NCI-H2196 (cell line): ENCODE results near the gene RAB6A.
"Not testable (repeated sequence)": the region's sequence is repeated elsewhere in the genome, so short reads cannot be mapped to it uniquely, and the experiment has no call there.

ENCODE experiments used
- DNase-seq: peaks from one replicate; lab custom pipeline; 2025; ENCODE audit not compliant: unreplicated experiment; lab: John Stamatoyannopoulos, UW

RAB6A gene

GRCh38 chr11:73760679-73761402, at the start of gene RAB6A:
Gene RAB6A, minus strand, starts transcription at chr11:73761074. Its CDS starts 439 bp downstream, at chr11:73760635.
- peak; percentile 99 for DNase-seq

DNA sequence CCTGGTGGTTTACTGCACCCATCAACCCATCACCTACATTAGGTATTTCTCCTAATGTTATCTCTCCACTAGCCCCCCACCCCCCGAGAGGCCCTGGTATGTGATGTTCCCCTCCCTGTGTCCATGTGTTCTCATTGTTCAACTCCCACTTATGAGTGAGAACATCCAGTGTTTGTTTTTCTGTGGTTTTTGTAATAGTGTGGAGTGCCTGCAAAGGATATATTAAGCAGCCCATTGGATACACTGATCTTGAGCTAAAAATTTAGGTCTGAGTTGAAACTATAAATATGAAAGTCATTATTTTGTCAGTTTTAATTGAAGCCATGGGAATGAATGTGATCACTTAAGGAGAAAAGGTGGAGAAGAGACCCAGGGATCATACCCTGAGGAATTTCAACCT, 49.8 kb upstream of the RAB6A start:
- DNase-seq, result no peak

GRCh38 chr11:73808052-73808451, 47.2 kb upstream of the RAB6A start:
- DNase-seq, result no peak

DNA sequence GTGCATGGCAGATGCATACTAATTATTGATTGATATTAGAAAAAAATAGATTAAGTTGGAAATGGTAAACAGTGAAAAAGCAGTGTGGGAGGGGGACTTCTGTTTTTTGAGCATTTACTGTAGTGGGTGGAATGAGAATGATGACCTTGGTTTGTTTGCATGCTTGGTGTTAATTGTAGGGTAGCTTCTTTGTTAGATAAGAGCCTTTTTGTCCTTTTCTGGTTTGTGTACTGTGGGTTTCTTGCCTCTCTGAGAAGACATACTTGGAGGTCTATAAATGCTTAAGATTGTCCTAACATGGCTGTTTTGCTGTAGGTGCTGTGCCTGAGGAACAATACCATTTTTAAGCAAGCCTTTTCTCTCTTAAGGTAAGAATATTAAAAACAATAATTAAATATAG, 43.8 kb upstream of the RAB6A start:
- DNase-seq, result no peak

DNA sequence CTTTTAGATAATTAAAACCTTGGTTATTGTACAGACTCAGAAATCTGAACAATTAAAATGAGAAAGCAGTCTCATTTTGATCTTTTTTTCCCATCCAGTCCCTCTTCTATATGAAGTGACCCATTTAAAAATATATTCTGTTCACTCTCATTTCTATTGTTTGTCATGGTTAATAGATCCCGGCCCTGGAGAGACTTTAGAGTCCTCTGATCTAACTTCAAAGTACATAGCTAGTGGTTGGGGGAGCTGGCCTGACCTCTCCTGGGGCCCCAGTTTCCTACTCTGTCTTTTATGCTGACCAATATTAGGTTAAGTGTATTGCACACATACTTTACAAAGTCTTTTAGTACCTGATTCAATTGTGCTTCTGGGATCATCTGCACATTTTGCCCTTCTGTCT, 40.3 kb upstream of the RAB6A start:
- DNase-seq, result no peak

DNA sequence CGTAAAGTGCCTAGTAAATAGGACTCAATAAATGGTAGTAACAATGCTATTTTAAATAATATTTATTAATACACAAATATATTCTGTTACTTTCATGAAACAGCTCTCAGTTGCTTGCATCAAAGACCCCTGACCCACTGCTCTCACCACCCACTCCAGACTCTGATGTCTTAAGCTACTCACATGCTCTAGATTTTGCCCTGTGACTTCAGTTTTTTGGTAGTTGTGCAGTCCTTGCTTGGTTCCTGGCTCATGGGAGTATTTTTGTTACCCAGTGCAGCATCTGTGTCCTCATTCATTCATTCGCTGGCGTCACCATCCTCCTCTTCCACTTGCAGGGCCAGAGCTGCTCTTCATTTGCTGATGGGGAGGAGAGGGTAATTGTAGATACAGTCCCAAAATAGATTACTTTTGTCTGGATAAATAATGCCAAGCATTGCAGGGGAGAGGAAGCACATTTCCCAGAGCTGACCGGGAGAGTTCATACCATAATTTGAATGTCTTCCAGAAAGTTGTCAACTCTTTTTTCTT, 39.5 kb upstream of the RAB6A start:
- DNase-seq, result no peak

GRCh38 chr11:73797457-73797856, 36.6 kb upstream of the RAB6A start:
- DNase-seq, result peak; percentile 81

DNA sequence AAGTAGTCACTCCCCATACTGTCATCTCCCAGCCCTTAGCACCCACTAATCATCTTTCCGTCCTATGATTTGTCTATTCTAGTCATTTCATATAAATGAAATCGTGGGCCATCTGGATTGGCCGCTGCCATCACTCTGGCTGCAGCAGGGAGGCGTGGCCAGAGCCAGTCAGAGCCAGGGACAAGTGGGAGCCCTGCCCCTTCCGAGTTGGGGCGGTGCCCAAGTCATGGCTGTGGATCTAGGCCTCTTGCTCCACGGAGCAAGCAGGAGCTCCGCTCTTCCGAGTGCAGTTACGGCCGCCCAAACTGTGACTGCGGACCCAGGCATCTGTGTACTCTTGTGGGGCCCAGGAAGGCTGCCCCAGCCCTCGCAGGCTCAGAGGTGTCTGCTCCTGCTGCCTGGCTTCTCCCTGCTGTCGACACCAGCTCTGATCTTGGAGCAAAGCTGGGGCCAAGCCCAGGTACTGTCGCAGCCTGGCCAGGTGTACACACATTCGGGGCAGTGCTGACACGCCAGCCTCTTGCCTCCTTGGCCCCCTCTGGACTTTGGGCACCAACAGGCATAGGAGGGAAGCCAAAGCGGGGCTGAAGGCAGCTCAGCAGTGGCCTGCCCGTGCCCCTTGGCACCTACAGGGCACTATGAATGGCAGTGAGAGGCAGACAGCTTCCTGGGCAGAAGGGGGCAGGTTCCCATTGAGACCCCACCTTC, 35.2 kb upstream of the RAB6A start:
- DNase-seq, result peak; percentile 42

- no peak for DNase-seq
These were observed 31.7 kb upstream of the RAB6A start for GRCh38 chr11:73792584-73792983.

GRCh38 chr11:73789279-73789670, 28.4 kb upstream of the RAB6A start:
- DNase-seq, result no peak

GRCh38 chr11:73787643-73788558, 27.0 kb upstream of the RAB6A start, which contains the start of gene MRPL48:
Gene MRPL48, plus strand, starts transcription at chr11:73787874. Its CDS starts 98 bp downstream, at chr11:73787972.
- peak; percentile 84 for DNase-seq

GRCh38 chr11:73787051-73787642, 26.3 kb upstream of the RAB6A start:
- DNase-seq, result no peak

- DNase-seq, result not testable (repeated sequence)
These were observed 24.6 kb upstream of the RAB6A start for GRCh38 chr11:73785467-73785866.

- DNase-seq, result no peak
These were observed 23.9 kb upstream of the RAB6A start for GRCh38 chr11:73784734-73785133.

DNA sequence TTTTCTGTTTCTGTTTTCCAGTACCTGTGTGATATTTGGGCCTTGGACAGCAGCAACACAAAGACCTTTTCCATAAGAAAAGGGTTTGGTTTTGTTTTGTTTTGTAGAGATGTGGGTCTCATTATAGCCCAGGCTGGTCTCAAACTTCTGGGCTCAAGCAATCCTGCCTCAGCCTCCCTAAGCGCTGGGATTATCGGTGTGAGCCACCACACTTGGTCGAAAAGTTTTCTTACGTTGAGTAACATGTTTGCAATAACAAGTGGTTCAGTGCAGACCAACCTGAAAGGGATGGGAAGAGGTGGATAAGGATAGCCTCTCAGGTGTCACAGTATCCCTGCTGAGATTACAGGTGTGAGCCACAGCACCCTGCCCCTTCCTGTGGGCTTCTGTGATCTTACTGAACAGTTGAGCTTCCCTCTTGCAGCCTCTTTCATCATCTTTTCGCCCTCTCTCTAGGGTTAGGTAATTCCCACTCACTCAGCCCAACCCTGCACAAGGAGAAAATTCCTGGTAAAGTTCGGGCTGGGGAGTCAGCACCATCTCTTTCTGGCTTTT, 23.3 kb upstream of the RAB6A start:
- no peak for DNase-seq

GRCh38 chr11:73783483-73784020, 22.7 kb upstream of the RAB6A start:
- no peak for DNase-seq

DNA sequence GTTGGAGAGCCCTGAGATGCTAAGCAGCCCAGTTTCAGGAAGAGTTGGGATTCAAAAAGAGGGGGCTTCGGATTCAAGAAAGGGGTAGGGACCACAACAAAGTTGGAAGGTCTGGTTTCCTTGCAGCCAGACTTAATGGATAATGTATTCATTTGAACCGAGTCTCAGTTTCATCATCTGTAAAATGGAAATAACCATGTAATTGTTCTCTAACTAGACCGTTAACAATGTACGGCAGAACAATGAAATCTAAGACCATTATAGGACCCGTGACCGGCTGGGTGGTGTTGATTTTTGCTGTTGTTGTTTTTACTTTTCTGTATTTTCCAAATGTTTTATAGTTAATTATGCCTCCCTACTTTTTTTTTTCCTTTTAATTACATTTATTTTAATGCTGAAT, 20.4 kb upstream of the RAB6A start:
- DNase-seq, result no peak

DNA sequence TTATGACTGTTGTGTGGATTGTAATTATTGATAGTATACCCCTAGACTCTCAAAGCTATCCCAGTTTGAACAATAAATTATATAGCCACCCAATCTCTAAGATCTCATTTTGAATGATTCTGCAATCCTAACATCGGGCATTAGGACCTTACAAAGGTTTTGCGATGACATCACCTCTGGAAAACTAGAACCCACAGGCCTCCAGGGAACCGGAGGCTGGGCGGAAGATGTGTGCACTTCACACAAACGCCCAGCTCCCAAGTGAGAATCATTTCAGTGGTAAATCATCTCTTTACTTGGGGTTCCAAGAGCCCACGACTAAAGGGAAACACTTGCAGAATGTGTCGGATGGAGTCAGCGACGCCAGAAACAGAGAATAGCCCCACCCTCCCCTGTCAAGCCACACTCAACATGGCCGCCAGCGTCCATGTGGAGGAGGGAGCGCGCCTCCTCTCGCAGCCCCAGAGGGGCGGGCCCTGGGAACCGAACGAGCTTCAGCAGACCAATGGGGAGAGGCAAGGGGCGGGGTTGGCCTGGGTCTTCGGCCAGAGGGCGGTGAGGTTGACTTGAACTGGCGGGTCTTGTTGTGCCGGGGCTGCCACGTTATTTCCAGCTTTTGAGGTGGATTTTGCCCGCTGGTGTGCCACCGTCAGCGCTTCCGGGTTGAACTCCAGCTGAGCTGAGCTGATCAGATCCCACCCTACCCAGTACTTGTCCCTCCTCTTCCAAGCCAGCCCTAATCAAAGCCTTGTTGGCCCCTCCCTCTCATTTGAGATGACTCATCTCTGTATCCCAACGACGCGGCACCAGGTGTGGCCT, 18.4 kb upstream of the RAB6A start:
- DNase-seq, result peak; percentile 98

DNA sequence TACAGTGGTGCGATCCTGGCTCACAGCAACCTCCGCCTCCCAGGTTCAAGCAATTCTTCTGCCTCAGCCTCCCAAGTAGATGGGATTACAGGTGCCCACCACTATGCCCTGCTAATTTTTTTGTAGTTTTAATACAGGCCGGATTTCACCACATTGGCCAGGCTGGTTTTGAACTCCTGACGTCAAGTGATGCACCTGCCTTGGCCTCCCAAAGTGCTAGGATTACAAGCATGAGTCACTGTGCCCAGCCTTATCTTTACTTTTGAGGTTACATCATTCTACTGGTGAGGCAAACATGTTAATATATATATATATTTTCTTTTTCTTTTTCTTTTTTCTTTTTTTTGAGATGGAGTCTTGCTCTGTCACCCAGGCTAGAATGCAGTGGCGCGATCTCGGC, 9.9 kb upstream of the RAB6A start:
- not testable (repeated sequence) for DNase-seq
